GM20431 (cell line): ENCODE results near the gene CDH13.

ENCODE experiments used
- in situ Hi-C: fragments of 300-500 bp; cut with MseI, MboI; formaldehyde crosslinking; loops from one replicate; pipeline ENCODE4 v1.15.0; 2020; ENCODE audit warnings: low sequenced_read_pairs; ENCODE audit not compliant: unreplicated experiment

The CDH13 gene

GRCh38 chr16:83588070-83588469 lies 961.3 kb downstream of the CDH13 start:
- in situ Hi-C loops, result no loop called here

- in situ Hi-C loops, result no loop called here
Measured at GRCh38 chr16:83589576-83589975, 962.8 kb downstream of the CDH13 start.

DNA sequence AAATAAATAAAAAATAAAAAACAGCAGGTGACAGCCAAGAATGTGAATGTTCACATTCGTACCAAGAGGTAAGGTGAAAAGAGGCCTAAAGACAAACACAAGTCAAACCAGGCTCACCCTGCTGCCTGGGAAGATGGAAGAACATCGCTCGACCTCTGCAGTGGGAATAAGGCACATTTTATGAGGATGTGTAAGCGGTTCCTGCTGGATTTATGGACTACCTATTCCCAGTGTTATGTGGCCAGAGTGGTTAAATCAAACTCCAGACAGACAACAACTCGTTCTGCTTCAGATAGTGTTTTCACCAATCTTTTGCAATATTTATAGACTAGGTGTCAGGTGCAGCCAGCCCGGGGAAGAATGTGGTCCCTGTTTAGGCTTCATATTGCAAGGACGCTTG lies 966.0 kb downstream of the CDH13 start:
- in situ Hi-C loops, result no loop called here

GRCh38 chr16:83599789-83600462 lies 973.2 kb downstream of the CDH13 start:
- in situ Hi-C loops, result no loop called here

GRCh38 chr16:83602761-83603722 lies 976.3 kb downstream of the CDH13 start:
- in situ Hi-C loops, result no loop called here

- in situ Hi-C loops, result no loop called here
Measured at GRCh38 chr16:83603723-83604570, 977.2 kb downstream of the CDH13 start.

GRCh38 chr16:83606486-83607030 lies 979.8 kb downstream of the CDH13 start:
- in situ Hi-C loops, result no loop called here

DNA sequence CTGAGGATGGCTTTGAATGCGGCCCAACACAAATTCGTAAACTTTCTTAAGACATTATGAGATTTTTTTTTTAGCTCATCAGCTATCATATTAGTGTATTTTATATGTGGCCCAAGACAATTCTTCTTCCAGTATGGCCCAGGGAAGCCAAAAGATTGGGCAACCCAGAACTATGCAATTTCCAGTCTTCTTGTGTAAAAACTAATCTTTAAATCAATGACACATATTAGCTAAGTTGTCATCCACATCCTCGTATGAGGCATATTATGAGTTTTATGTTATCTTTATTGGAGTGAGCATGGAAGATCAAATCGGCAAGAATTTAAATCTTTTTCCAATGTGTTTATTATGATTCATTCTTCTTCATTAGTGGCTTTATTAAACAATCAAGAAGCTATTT lies 982.4 kb downstream of the CDH13 start:
- in situ Hi-C loops, result no loop called here

DNA sequence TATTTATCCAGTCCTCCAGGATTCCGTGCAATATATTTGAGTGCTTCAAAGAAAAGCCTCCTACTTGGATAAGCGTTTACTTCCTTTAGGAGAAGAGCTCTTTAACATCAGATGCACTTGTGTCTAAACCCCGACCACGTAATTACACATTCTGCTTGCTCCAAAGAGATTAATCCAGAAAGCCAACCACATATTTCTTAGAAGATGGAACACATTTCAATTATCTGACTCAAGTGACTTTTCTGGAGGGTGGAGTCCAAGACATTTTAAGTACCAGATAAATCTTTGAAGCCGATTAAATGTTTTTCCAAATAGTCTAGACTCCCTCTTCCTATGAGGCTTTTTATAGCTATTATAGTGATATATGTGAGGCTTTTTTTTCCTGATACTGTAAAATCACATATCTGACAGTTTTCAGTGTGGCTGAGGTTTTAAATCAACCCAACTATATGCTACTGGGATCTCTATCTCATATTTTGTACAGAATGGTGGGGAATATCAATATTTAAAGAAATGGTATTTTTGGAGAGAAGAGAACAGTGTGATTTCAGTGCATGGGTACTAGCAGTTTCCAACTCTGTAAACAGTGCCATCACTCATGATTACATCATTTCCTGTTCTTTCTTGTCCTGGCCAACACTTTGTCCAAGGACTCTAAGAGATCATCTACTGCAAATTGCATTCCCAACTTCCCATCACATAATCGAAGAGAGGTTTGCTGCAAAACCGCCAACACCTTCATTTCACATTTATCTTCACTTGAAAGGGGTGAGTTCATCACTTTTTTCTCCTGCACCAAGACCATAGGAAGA lies 988.6 kb downstream of the CDH13 start:
- in situ Hi-C loops, result no loop called here

DNA sequence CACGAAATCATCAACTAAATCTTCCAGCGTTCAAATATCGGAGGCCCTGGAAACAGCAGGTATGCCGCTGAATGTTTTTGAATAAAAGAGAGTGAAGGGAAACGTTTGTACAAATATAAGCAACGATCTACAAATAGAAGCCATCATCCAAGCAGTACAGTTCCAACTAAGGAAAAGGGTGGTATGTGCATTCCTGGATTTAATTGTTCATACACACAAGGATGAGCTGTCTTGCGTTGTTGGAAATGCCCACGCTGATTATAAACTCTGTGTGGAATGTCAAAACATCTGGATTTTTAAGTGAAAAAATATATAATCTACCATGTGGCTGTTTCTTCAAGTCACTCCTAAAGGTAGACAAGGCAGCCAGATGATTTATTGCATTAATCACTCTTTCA lies 989.2 kb downstream of the CDH13 start:
- in situ Hi-C loops, result no loop called here

- in situ Hi-C loops, result no loop called here
Measured at GRCh38 chr16:83619381-83620150, 992.8 kb downstream of the CDH13 start.

GRCh38 chr16:83622010-83622409 lies 995.2 kb downstream of the CDH13 start:
- in situ Hi-C loops, result no loop called here

DNA sequence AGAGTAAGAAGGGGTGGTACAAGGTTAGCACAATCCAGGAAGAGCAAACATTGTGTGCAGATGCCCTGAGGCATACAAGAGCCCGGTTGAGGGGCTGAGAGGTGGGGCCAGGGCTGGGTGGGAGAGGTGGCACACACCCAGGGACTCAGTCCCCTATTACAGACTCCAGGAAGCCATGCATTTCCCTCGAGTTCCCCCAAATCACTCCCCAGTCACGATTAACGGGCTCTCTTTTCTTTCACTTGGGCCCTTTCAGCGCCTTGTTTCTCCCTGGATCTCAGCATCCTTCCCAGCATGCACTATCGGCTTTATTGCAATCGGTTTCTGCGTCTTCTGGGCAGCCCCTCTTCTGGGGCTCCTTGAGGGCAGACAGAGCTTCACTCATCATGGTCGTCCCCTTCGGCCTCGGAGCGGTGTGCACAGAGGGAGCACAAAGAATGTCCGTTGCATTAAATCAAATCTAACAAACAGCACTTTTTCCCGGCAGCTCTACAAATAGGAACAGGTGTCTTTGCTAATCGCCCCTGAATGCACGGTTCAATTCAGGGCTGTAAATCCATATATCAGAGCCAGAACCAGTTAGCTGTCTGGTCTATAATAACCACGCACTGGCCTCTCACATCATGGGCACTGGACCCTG lies 996.4 kb downstream of the CDH13 start:
- in situ Hi-C loops, result no loop called here

GRCh38 chr16:83623892-83624291 lies 997.1 kb downstream of the CDH13 start:
- in situ Hi-C loops, result no loop called here

DNA sequence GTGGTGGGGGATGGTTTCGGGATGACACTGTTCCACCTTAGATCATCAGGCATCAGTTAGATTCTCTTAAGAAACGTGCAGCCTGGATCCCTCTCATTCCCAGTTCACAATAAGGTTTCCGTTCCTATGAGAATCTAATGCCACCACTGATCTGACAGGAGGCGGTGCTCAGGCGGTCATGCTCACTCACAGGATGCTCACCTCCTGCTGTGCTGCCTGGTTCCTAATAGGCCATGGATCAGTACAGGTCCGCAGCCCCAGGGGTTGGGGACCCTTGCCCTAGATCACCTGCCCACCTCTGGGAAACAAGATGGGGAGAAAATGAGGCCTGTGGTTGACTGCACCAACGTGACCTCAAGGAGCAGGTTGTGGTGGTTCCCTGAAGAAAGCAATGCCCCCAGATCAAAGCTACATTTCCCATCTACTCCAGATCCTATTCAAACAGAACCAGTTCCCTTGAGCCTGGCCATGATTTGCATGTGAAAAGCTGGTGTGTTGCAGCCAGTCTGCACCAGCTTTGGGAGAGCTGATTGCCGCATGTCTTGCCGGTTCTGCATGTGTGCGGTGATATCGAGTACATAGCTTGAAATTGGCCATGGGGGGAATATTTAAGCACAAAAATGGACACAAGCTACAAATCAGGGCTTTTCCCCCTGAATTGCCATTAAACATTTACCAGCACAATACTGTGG lies 997.8 kb downstream of the CDH13 start:
- in situ Hi-C loops, result no loop called here

DNA sequence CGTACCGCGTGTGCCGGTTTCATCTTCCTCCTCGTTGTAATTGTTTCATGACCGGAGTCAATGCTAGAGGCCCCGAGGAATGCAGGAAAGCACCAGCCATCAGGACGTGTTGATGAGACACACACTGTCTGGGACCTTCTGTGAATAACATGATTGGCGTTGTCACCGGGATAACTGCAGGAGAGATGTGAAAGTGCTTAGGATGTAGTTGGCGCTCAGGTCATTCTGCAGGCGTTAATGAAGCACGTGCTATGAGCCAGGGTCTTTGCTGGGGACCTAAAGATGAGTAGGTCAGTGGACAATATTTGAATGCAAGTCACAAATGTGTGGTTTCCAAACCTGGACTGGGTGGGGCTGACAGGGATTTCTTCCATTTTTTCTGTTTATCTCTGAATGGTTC lies 999.4 kb downstream of the CDH13 start:
- in situ Hi-C loops, result no loop called here

- in situ Hi-C loops, result no loop called here
Measured at GRCh38 chr16:83626676-83627075, 999.9 kb downstream of the CDH13 start.

- in situ Hi-C loops, result no loop called here
Measured at GRCh38 chr16:83627996-83628395, 1001.2 kb downstream of the CDH13 start.
